SK-N-SH (cell line): ENCODE measurements around the gene NFASC. TPM values are rescaled to one million over a fixed set of nuclear protein-coding genes. Genes with fewer than 3 reads are reported as not detected.

Experiments used
- CTCF ChIA-PET: fragments of 300-600, 350-600 bp; formaldehyde crosslinking; extraction: SDS; loops from one replicate; lab custom pipeline; 2021; lab: Yijun Ruan, JAX
- POLR2A ChIA-PET: fragments of 350-600 bp; sonication (Branson Sonifier 250); formaldehyde crosslinking; extraction: SDS; loops from one replicate; lab custom pipeline; 2020; ENCODE audit warnings: antibody characterized with exemption, inconsistent platforms; lab: Yijun Ruan, JAX
- DNase-seq: peaks from one replicate; pipeline ENCODE4 v3.0.0; 2012
- H2AFZ ChIP-seq: fragments of 200-600 bp; sonication (generic); 2 replicates; pipeline ENCODE4 v1.8.1; 2016; ENCODE audit warnings: antibody characterized with exemption, mild to moderate bottlenecking, low read depth
- H3F3A ChIP-seq: fragments of 200-600 bp; sonication (generic); replicated peaks from 2 replicates; pipeline ENCODE3; 2016; ENCODE audit warnings: antibody characterized with exemption, mild to moderate bottlenecking; ENCODE audit not compliant: insufficient read depth
- H3K27ac ChIP-seq, 2 experiments: fragments of 200-500 bp in 1 of 2; fragments of 200-600 bp in 1 of 2; sonication (Bioruptor generic) in 1 of 2; sonication (generic), shearing (Covaris generic) in 1 of 2; 2 replicates each; pipeline versions ENCODE4 v1.5.1 to v1.6.1; 2014 to 2016; ENCODE audit warnings: low read depth in 2 of 2, inconsistent platforms in 1 of 2, low read length in 1 of 2, mild to moderate bottlenecking in 1 of 2, mixed read lengths in 1 of 2
- H3K27me3 ChIP-seq: fragments of 200-600 bp; sonication (generic), shearing (Covaris generic); 2 replicates; pipeline ENCODE4 v1.6.1; 2016; ENCODE audit warnings: mixed run types; ENCODE audit not compliant: insufficient read depth
- H3K36me3 ChIP-seq, 2 experiments: fragments of 200-500 bp in 1 of 2; fragments of 200-600 bp in 1 of 2; sonication (Bioruptor generic) in 1 of 2; sonication (generic) in 1 of 2; replicated peaks in 1 of 2; 2 replicates each; pipeline versions ENCODE3 to v1.5.1; 2014 to 2016; ENCODE audit warnings: low read length in 1 of 2, mild to moderate bottlenecking in 1 of 2; ENCODE audit not compliant: insufficient read depth in 2 of 2, control insufficient read depth in 1 of 2
- H3K4me1 ChIP-seq, 2 experiments: fragments of 200-500 bp in 1 of 2; fragments of 200-600 bp in 1 of 2; sonication (Bioruptor generic) in 1 of 2; sonication (generic), shearing (Covaris generic) in 1 of 2; 2 replicates each; pipeline versions ENCODE4 v1.5.1 to v1.6.1; 2014 to 2016; ENCODE audit warnings: low read depth in 1 of 2, low read length in 1 of 2, mixed run types in 1 of 2; ENCODE audit not compliant: insufficient read depth in 2 of 2, control insufficient read depth in 1 of 2
- H3K4me2 ChIP-seq: fragments of 200-600 bp; sonication (generic), shearing (Covaris generic); 2 replicates; pipeline ENCODE4 v1.6.1; 2017; ENCODE audit warnings: mixed run types
- H3K4me3 ChIP-seq, 2 experiments: fragments of 200-500 bp in 1 of 2; fragments of 200-600 bp in 1 of 2; sonication (Bioruptor generic) in 1 of 2; sonication (generic), shearing (Covaris generic) in 1 of 2; 2 replicates each; pipeline versions ENCODE4 v1.5.1 to v1.8.1; 2014 to 2016; ENCODE audit warnings: low read depth in 2 of 2, inconsistent platforms in 1 of 2, low read length in 1 of 2, mild to moderate bottlenecking in 1 of 2, mixed read lengths in 1 of 2, moderate library complexity in 1 of 2
- H3K79me2 ChIP-seq: fragments of 200-600 bp; sonication (generic); 2 replicates; pipeline ENCODE4 v1.8.1; 2017; ENCODE audit warnings: mild to moderate bottlenecking; ENCODE audit not compliant: insufficient read depth
- H3K9ac ChIP-seq: fragments of 200-600 bp; sonication (generic); 2 replicates; pipeline ENCODE4 v1.6.1; 2017; ENCODE audit warnings: mixed run types
- H3K9me2 ChIP-seq: fragments of 200-600 bp; sonication (generic); 2 replicates; pipeline ENCODE4 v1.6.1; 2017; ENCODE audit warnings: mixed run types
- H3K9me3 ChIP-seq: fragments of 200-600 bp; sonication (generic); 2 replicates; pipeline ENCODE4 v1.6.1; 2017; ENCODE audit warnings: mixed run types, mild to moderate bottlenecking, moderate library complexity
- H4K20me1 ChIP-seq: fragments of 200-600 bp; sonication (generic); 2 replicates; pipeline ENCODE4 v1.6.1; 2017; ENCODE audit warnings: mild to moderate bottlenecking, mixed run types; ENCODE audit not compliant: insufficient read depth
- EP300 ChIP-seq, 2 experiments: IDR thresholded peaks; 2 replicates each; pipeline versions ENCODE4 v1.4.0 to v1.6.1; 2012; ENCODE audit warnings: borderline replicate concordance in 1 of 2, low read depth in 1 of 2, low read length in 1 of 2
- EZH2phosphoT487 ChIP-seq: fragments of 200-600 bp; sonication (generic); IDR thresholded peaks from 2 replicates; pipeline ENCODE4 v1.6.1; 2017; ENCODE audit warnings: low read depth, mixed run types, mild to moderate bottlenecking, antibody characterized with exemption, moderate library complexity, borderline replicate concordance
- FOXM1 ChIP-seq: IDR thresholded peaks from 2 replicates; pipeline ENCODE4 v1.4.0; 2012; ENCODE audit warnings: low read depth, mild to moderate bottlenecking
- GABPA ChIP-seq: IDR thresholded peaks from 2 replicates; pipeline ENCODE4 v1.4.0; 2012; ENCODE audit warnings: low read depth, mild to moderate bottlenecking
- GATA2 ChIP-seq: sonication (generic); formaldehyde crosslinking; IDR thresholded peaks from 2 replicates; pipeline ENCODE4 v1.5.0; 2020; ENCODE audit warnings: mild to moderate bottlenecking, missing genetic modification reagents
- MAX ChIP-seq: IDR thresholded peaks from 2 replicates; pipeline ENCODE4 v1.4.0; 2012; ENCODE audit warnings: low read depth
- RAD21 ChIP-seq: IDR thresholded peaks from 2 replicates; pipeline ENCODE4 v1.6.1; 2012; ENCODE audit warnings: mild to moderate bottlenecking, low read length
- RCOR1 ChIP-seq: fragments of 150-350 bp; IDR thresholded peaks from 2 replicates; pipeline ENCODE4 v1.6.1; 2017; ENCODE audit warnings: antibody characterized with exemption, low read length
- RXRA ChIP-seq: IDR thresholded peaks from 2 replicates; pipeline ENCODE4 v1.4.0; 2012; ENCODE audit warnings: low read depth, mild to moderate bottlenecking, borderline replicate concordance
- SIN3A ChIP-seq: IDR thresholded peaks from 2 replicates; pipeline ENCODE4 v1.6.1; 2012; ENCODE audit warnings: low read depth, mild to moderate bottlenecking, low read length, moderate library complexity, borderline replicate concordance
- TAF1 ChIP-seq: IDR thresholded peaks from 2 replicates; pipeline ENCODE4 v1.6.1; 2012; ENCODE audit warnings: low read depth, mild to moderate bottlenecking, low read length, moderate library complexity, borderline replicate concordance
- TCF12 ChIP-seq: IDR thresholded peaks from 2 replicates; pipeline ENCODE4 v1.4.0; 2012
- USF2 ChIP-seq: fragments of 150-350 bp; IDR thresholded peaks from 2 replicates; pipeline ENCODE4 v1.6.1; 2017; ENCODE audit warnings: antibody characterized with exemption, low read length, low read depth, borderline replicate concordance
- YY1 ChIP-seq: IDR thresholded peaks from 2 replicates; pipeline ENCODE4 v1.4.0; 2012; ENCODE audit warnings: low read depth, mild to moderate bottlenecking
- WGBS: methylation state at CpG from one replicate; pipeline ENCODE4 v1.1.6; 2017; ENCODE audit warnings: low lambda C conversion rate; 5-methylcytosine and 5-hydroxymethylcytosine counted together
- polyA plus RNA-seq, 3 experiments: library from polyadenylated mRNA; depleted of rRNA; stranded (reverse); fragments of >200 nt; gene quantifications; 2 replicates each; pipeline ENCODE4 v1.2.3, GENCODE V29; 2012

The NFASC gene
- polyA plus RNA-seq, 1 of the 3 experiments (the other 2 are of a cell fraction) = 6.0 TPM

- Histone ChIP-seq H3K9me2 (no peaks in the 10 kb centered on the region), H3K79me2 (no peaks in the 10 kb centered on the region), H3K36me3 (no peaks in the 10 kb centered on the region), H3K4me2 (no peak overlapping the region), H2AFZ (no peak overlapping the region), H3K9ac (no peak overlapping the region), H3K4me1 (peaks cover 0 to 3% of the 10 kb centered on the region in 2 experiments; a peak in 1 of 4 replicates), H3K27ac (no peak overlapping the region), H3F3A (no peaks in the 10 kb centered on the region), H3K27me3 (peaks cover 7% of the 10 kb centered on the region; the same call in 1 of the 2 replicates), H4K20me1 (no peaks in the 10 kb centered on the region), H3K9me3 (no peaks in the 10 kb centered on the region), H3K4me3 (no peak overlapping the region)
- TF ChIP-seq GABPA (no peak), EZH2phosphoT487 (no peak), MAX (no peak), SIN3A (no peak), EP300 (IDR thresholded peaks at IDR 0.05; ENCODE audit: borderline replicate concordance in 1 of 2, low read depth in 1 of 2, low read length in 1 of 2) (no peak), USF2 (no peak), TAF1 (no peak), YY1 (no peak), RXRA (no peak), GATA2 (CRISPR knock-in tag) (no peak), RCOR1 (no peak)
- no peak for DNase-seq
- POLR2A ChIA-PET = no interaction called here
- WGBS = 41% methylated on average over 3 of the region's 6 CpGs
- CTCF ChIA-PET = interaction anchor here (1.2 to 1.6 kb wide), 3 partner anchors 14 to 35 kb away, joined by 3 to 5 read pairs (median 4); no protein-coding TSS in a partner anchor
Observed at GRCh38 chr1:205026181-205026580, 155.5 kb downstream of the NFASC start.

GRCh38 chr1:205028390-205028789 is 157.7 kb downstream of the NFASC start:
- Histone ChIP-seq H3K9me2 (no peaks in the 10 kb centered on the region), H3K27me3 (peaks cover 16% of the 10 kb centered on the region), H3K9ac (no peak overlapping the region), H3K79me2 (no peaks in the 10 kb centered on the region), H3K4me1 (peaks cover 0 to 8% of the 10 kb centered on the region in 2 experiments; a peak in 1 of 4 replicates), H3K27ac (no peak overlapping the region), H3K4me2 (no peak overlapping the region), H3K9me3 (no peaks in the 10 kb centered on the region), H3K36me3 (no peaks in the 10 kb centered on the region), H3K4me3 (no peak overlapping the region), H2AFZ (no peak overlapping the region)
- DNase-seq = no peak
- ChIA-PET POLR2A (no interaction called here), CTCF (interaction anchor here (1.0 to 7.7 kb wide), 2 partner anchors 33 to 39 kb away, joined by 3 to 58 read pairs; no protein-coding TSS in a partner anchor)
- TF ChIP-seq GABPA (no peak), TCF12 (no peak), FOXM1 (no peak), RAD21 (no peak), GATA2 (CRISPR knock-in tag) (no peak)
- TF ChIP-seq, all 33 proteins: peak for 0
- no peaks in the 10 kb centered on the region for H4K20me1 ChIP-seq
- H3F3A ChIP-seq = no peaks in the 10 kb centered on the region
- WGBS = 57% methylated on average over 6 of the region's 7 CpGs
